ENCODE results near the gene RSRC1. TPM values are rescaled to one million over a fixed set of nuclear protein-coding genes. Genes with fewer than 3 reads are reported as not detected.

RSRC1 gene
- total RNA-seq, 1 experiment from 2014 or later, result 37.9 TPM

GRCh38 chr3:158097593-158098308 is 12.1 kb upstream of the RSRC1 start:
- H3K9ac ChIP-seq (ENCODE audit: extremely low read depth, insufficient read length, low read length), result peak overlapping the region; percentile 34
- DNase-seq, result peak; percentile 95

More at GRCh38 chr3:158097593-158098308, 12.1 kb upstream of the RSRC1 start:
- Histone ChIP-seq H2BK5ac (ENCODE audit: insufficient read length, low read length) (no peak overlapping the region), H3K56ac (ENCODE audit: insufficient read length, low read depth, low read length) (no peak overlapping the region), H4K5ac (ENCODE audit: insufficient read length, low read depth, low read length) (no peak overlapping the region), H3K79me2 (ENCODE audit: insufficient read depth, low read length) (no peaks in the 10 kb centered on the region), H2AK5ac (ENCODE audit: insufficient read length, low read length) (no peak overlapping the region), H2BK15ac (ENCODE audit: low read depth, low read length) (no peak overlapping the region), H3K4ac (ENCODE audit: low read depth, low read length) (no peak overlapping the region), H2AFZ (ENCODE audit: low read length) (peak overlapping the region; percentile 41), H3K14ac (ENCODE audit: insufficient read depth, low read length) (peak overlapping the region; percentile 64; the same call in 1 of the 2 replicates), H3K23ac (ENCODE audit: insufficient read length, low read depth, low read length) (no peak overlapping the region), H3K23me2 (ENCODE audit: insufficient read length, low read depth, low read length, poor library complexity, severe bottlenecking) (peaks cover 28% of the 10 kb centered on the region), H4K8ac (replicated peaks; ENCODE audit: insufficient read length, low read depth, low read length) (no peak overlapping the region), H2BK120ac (ENCODE audit: low read depth, low read length, poor library complexity, severe bottlenecking) (no peak overlapping the region), H2BK12ac (ENCODE audit: insufficient read length, low read depth, low read length) (no peak overlapping the region), H4K91ac (ENCODE audit: insufficient read length, low read depth, low read length) (no peak overlapping the region), H4K20me1 (ENCODE audit: control insufficient read depth, insufficient read depth, insufficient read length) (no peaks in the 10 kb centered on the region), H3T11ph (ENCODE audit: low read length) (no peak overlapping the region), H3K4me1 (ENCODE audit: insufficient read depth, low read length) (no peaks in the 10 kb centered on the region), H3K27ac (ENCODE audit: insufficient read length, low read depth, low read length) (no peak overlapping the region), H2BK20ac (ENCODE audit: low read depth, low read length, poor library complexity, severe bottlenecking) (no peak overlapping the region), H3K9me3 (ENCODE audit: control insufficient read depth, low read depth, low read length) (no peaks in the 10 kb centered on the region), H3K79me1 (ENCODE audit: insufficient read depth, low read depth, low read length, poor library complexity, severe bottlenecking) (no peaks in the 10 kb centered on the region), H3K27me3 (ENCODE audit: insufficient read depth, low read length) (peaks cover 72% of the 10 kb centered on the region), H3K4me2 (ENCODE audit: insufficient read depth, insufficient read length, low read length) (peak overlapping the region; percentile 95), H3K18ac (ENCODE audit: insufficient read length, low read depth, low read length) (peak overlapping the region; percentile 27)
- H3K4me3 Mint-ChIP-seq, result peak overlapping the region; percentile 93 to 94
- TF ChIP-seq CTCF (conservative IDR thresholded peaks at IDR 0.05), result no peak
- H3K9me3 Mint-ChIP-seq, result peaks cover 3% of the 10 kb centered on the region in 2 experiments; a peak in 2 of 5 replicates
- H3K36me3 Mint-ChIP-seq (ENCODE audit: insufficient read depth in 1 of 3, low read depth in 3 of 3), result no peaks in the 10 kb centered on the region
- peaks cover 100% of the 10 kb centered on the region for H3K27me3 Mint-ChIP-seq (ENCODE audit: low read depth)
- WGBS (ENCODE audit: extremely low coverage, insufficient read length, low lambda C conversion rate), result no CpG with 5 or more reads among the region's 60 CpGs
- peaks cover 27 to 44% of the 10 kb centered on the region in 2 experiments for H3K4me1 Mint-ChIP-seq
- H3K27ac Mint-ChIP-seq, result peak overlapping the region in 1 of 3 experiments; percentile 49; a peak in 1 of 7 replicates
